Amniotic stem cell (primary cell): ENCODE results near the gene VWCE.

Experiments
- DNase-seq: peaks from one replicate; lab custom pipeline; 2025; lab: John Stamatoyannopoulos, UW

Gene VWCE

DNA sequence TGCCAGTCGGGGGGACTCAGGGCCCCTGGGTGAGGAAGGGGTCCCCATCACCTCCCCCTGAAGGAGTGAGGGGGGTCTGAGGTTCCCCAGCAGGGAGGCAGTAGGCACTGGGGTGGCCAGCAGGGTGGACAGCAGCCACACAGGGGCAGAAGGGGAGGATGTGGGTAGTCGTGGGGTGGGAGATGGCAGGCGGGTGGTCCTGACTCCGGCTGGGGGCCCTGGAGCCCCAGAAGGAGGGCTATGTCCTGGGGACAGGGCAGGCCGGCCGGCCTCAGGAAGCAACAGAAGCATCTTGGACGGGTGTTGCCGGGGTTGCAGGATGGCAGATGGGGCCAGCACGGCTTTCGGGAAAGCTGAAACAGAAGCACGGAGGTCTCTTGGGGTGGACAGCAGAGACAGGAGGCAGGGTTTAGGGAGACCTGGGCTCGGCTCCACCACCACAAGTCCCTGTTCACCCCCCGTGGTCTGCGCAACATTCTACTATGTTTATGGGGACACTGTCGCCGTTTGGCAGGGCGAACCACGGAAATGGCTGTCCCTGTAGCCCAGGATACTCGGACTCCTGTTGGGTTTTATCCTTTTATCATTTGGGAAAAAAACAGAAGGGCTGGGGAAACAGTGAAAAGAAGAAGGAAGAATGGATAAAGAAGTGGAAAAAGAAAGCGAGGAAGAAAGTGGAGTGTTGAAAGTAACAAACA, 14.1 kb downstream of the VWCE start:
- DNase-seq: no peak

- no peak for DNase-seq
Observed at GRCh38 chr11:61279934-61280659, 15.0 kb downstream of the VWCE start.

- DNase-seq: no peak
Observed at GRCh38 chr11:61278001-61278470, 17.1 kb downstream of the VWCE start.

GRCh38 chr11:61277186-61278000, 17.7 kb downstream of the VWCE start:
- DNase-seq: no peak

DNA sequence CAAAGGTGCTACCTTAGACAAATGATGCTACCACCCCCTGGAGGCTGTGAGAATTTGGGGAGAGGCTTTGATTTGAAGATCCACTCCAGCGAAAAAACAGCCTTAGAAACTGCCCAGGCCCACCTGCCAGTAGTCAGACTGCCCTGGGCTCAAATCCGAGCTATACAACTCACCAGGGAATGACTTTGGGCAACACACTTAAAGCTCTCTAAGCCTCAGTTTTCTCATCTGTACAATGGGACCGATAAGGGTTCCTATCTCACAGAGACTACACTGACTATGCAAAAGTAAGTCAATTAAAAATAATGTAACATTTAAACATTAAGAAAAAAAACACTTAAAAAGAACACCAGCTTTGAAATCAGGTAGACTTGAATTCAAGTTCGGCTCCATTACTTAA, 19.9 kb downstream of the VWCE start:
- no peak for DNase-seq

DNA sequence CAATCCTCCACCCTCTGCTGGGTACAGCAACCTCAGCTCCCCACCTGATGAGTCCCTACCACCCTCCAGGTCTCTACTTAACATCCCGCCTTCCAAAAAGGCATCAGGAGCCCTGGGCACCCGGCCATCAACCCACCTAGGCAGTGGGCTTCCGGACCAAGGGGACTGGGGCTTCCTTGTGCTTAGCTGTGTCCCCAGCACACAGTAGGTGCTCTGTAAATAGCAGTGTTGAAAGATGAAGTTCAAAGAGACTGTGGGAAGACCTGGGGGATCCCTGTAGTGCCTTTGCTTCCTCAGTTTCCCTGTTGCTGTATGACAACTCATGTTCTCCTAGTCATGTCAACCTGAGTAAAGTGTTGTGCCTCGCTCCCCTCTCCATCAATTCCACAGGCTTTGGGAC, 21.0 kb downstream of the VWCE start:
- no peak for DNase-seq

GRCh38 chr11:61273178-61274078, 21.7 kb downstream of the VWCE start:
- DNase-seq: no peak

GRCh38 chr11:61272731-61273130, 22.4 kb downstream of the VWCE start:
- DNase-seq: no peak

GRCh38 chr11:61270354-61271076, 24.6 kb downstream of the VWCE start:
- no peak for DNase-seq

GRCh38 chr11:61268588-61269250, 26.4 kb downstream of the VWCE start:
- DNase-seq: no peak

DNA sequence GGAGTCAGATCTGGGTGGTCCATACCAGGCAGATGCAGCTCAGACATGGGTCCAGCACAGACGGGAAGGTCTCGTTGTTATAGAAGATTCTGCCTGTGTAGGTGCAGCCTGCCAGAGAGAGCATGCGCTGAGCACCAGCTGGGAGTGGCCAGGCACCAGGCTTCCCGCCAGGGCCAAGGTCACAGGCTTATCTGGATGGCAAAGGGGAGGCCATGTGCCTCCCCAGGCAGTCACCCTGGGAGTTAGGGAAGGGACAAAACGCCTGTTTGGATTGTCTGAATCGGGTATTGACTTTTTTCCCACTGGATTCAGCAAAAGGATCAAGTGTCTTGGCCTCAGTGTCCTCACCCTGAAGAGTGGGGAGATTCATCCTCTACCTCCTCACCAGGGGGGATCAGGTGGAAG, 27.7 kb downstream of the VWCE start:
- no peak for DNase-seq

GRCh38 chr11:61266602-61267001, 28.5 kb downstream of the VWCE start:
- no peak for DNase-seq

GRCh38 chr11:61265357-61265756, 29.8 kb downstream of the VWCE start:
- no peak for DNase-seq

DNA sequence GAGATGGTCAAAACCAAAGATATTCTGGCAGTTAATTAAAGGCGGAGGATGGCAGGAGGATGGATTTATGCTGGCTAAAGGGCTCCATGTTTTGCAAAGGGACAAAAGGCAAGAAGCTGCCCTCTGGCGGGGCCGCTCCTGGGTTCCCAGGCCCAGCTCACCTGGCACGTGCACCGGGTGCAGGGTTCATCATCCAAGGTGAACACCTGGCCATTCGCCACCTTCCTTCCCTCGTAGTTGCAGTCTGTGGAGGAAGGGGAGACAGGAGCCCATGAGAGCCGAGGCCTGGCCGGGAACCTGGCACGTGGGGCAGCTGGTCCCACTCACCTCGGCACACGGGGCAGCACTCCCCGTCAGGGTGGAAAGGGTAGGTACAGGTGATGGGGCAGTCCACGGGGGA, 30.3 kb downstream of the VWCE start:
- no peak for DNase-seq

DNA sequence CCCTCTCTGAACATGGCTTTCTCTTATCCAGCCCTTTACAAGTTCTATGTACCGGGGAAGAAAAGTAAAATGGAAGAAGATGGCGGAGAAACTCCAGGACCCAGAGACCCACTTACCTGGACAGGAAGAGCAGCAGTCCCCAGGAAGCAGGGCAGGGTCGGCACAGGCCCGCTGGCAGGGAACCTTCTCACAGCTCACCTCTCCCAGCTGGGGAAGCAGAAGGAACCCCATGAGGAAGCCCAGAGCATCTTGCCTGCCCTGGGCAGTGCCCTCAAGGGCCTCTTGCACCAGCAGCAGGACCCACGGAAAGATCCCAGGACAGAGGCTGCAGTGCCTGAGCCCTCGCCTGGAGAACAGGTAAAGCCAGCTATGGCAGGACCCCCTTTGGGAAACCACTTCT, 30.7 kb downstream of the VWCE start:
- DNase-seq: no peak

- no peak for DNase-seq
Observed at GRCh38 chr11:61259363-61259762, 35.8 kb downstream of the VWCE start.

DNA sequence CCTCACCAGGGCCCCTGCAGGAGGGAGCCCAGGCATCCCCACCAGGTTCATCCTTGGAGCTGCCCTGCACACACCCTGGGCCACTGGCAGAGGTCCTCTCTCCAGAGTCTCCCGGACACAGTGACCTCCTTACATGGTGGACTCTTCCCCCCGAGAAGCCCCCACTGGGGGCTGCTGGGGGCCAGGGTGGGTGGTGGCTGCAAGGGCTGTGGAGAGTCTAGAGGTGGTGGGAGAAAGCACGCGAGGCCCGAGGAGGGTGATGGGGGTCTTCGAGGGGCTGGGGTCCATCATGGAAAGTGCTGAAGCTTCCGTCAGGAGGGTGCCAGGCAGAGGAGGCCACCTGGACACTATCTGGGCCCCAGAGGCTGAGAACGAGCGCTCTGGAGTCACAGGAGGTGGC, 36.6 kb downstream of the VWCE start:
- DNase-seq: no peak

DNA sequence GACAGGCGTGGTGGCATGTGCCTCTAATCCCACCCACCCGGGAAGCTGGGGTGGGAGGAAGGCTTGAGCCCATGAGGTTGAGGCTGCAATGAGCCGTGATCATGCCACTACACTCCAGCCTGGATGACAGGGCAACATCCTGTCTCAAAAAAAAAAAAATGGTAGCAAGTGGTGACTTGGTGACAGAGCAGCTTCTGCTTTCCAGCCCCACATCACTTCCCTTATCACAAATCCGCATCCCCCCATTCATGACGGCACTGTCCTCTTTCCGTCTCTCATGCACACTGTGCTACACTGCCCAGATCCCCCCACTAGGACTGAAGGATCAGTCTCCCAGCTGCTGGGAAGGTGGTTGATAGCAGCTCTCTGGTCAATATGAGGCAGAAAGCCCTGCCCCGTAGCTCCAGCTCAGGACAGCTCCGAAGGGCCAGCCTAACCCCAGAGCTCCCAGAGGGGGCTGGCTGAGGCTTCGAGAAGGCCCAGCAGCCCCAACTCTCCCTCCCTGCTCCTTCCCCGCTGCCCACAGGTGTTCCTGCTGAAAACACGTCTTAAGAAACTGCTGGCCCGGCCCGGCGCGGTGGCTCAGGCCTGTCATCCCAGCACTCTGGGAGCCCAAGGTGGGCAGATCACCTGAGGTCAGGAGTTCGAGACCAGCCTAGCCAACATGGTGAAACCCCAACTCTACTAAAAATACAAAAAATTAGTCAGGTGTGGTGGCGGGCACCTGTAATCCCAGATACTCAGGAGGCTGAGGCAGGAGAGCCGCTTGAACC, 38.2 kb downstream of the VWCE start:
- no peak for DNase-seq

- peak; percentile 14 for DNase-seq
Observed at GRCh38 chr11:61254403-61255025, 40.6 kb downstream of the VWCE start.
